ENCODE data around the gene SLAMF9. TPM values are rescaled to one million over a fixed set of nuclear protein-coding genes. Genes with fewer than 3 reads are reported as not detected.

Gene SLAMF9
- total and polyA plus RNA-seq, 2 of the 8 experiments (the other 6 are each of a cell fraction or from before 2014, with no cell fraction given), result not detected

- Histone ChIP-seq H3K23me2 (ENCODE audit: low read depth, low read length) (no peaks in the 10 kb centered on the region; the same call in 1 of the 2 replicates), H3K9ac (replicated peaks in 1 of 4; ENCODE audit: extremely low read depth in 1 of 4, low read depth in 3 of 4, low read length in 3 of 4) (no peak overlapping the region), H4K91ac (replicated peaks; ENCODE audit: insufficient read length, low read length) (no peak overlapping the region), H3K79me1 (ENCODE audit: low read depth, low read length) (no peaks in the 10 kb centered on the region), H3K56ac (replicated peaks; ENCODE audit: insufficient read length, low read depth, low read length) (no peak overlapping the region), H3K14ac (ENCODE audit: insufficient read length) (no peak overlapping the region), H2AK5ac (ENCODE audit: low read depth, low read length) (no peak overlapping the region), H3K27me3 (replicated peaks in 1 of 4; ENCODE audit: control insufficient read depth in 3 of 4, extremely low read depth in 1 of 4, insufficient read depth in 3 of 4, low read length in 3 of 4) (no peaks in the 10 kb centered on the region; a peak in 1 of 7 replicates), H2BK120ac (replicated peaks; ENCODE audit: low read depth, low read length) (no peak overlapping the region), H3K4ac (replicated peaks; ENCODE audit: insufficient read length, low read depth, low read length) (no peak overlapping the region), H3K36me3 (ENCODE audit: control insufficient read depth in 2 of 4, insufficient read depth in 4 of 4, low read length in 3 of 4) (no peaks in the 10 kb centered on the region), H2BK12ac (ENCODE audit: low read depth, low read length) (no peak overlapping the region), H3K27ac (ENCODE audit: low read depth, low read length) (no peak overlapping the region), H2AFZ (ENCODE audit: low read length) (no peak overlapping the region; the same call in 1 of the 2 replicates), H3K9me3 (ENCODE audit: insufficient read depth in 2 of 2, low read depth in 1 of 2, low read length in 1 of 2) (no peaks in the 10 kb centered on the region), H4K8ac (ENCODE audit: extremely low read depth, insufficient read depth, low read length) (no peak overlapping the region), H4K20me1 (replicated peaks in 1 of 2; ENCODE audit: control insufficient read depth in 1 of 2, insufficient read depth in 2 of 2, low read length in 2 of 2) (no peaks in the 10 kb centered on the region), H3K4me3 (ENCODE audit: extremely low read depth in 1 of 4, insufficient read depth in 2 of 4, low read depth in 3 of 4, low read length in 4 of 4) (no peak overlapping the region), H2BK20ac (ENCODE audit: low read length) (no peak overlapping the region), H3K4me2 (ENCODE audit: insufficient read depth in 1 of 2, low read depth in 2 of 2, low read length in 2 of 2) (no peak overlapping the region), H3K18ac (ENCODE audit: extremely low read depth, low read length) (no peak overlapping the region), H2BK15ac (ENCODE audit: low read length) (no peak overlapping the region), H4K5ac (ENCODE audit: insufficient read length, low read depth, low read length) (no peak overlapping the region), H3K4me1 (replicated peaks in 1 of 4; ENCODE audit: control insufficient read depth in 3 of 4, insufficient read depth in 4 of 4, low read length in 3 of 4) (no peaks in the 10 kb centered on the region), H3K23ac (ENCODE audit: insufficient read length) (no peak overlapping the region), H2BK5ac (ENCODE audit: low read depth, low read length) (no peak overlapping the region), H3K79me2 (ENCODE audit: control insufficient read depth in 1 of 2, insufficient read depth in 2 of 2, low read length in 2 of 2) (no peaks in the 10 kb centered on the region)
- DNase-seq (ENCODE audit: low read depth in 1 of 2, low spot score in 2 of 2), result no peak
- ChIA-PET POLR2A (ENCODE audit: partially characterized antibody) (interaction anchor here (1.1 kb wide), 1 partner anchor 55 kb away, joined by 3 read pairs; no protein-coding TSS in a partner anchor), CTCF (ENCODE audit: partially characterized antibody) (interaction anchor here (0.5 to 13.8 kb wide), 8 partner anchors 11 to 199 kb away, joined by 3 to 696 read pairs (median 10); partner anchors contain the start of genes FCRL6, IGSF9 and SLAMF9)
- no peak for TF ChIP-seq SIN3A (conservative IDR thresholded peaks at IDR 0.05 in 1 of 2, IDR thresholded peaks at IDR 0.05 in 1 of 2; ENCODE audit: low read depth in 1 of 2, low read length in 2 of 2)
- TF ChIP-seq MAFK (IDR thresholded peaks at IDR 0.05; ENCODE audit: low read depth, low read length), result 0 out of 2 replicates have a peak, but pooled peaks have one; percentile 30
- 87% methylated on average over 2 of the region's 2 CpGs; no CpG with 5 or more reads in 1 of the 2 experiments for WGBS, 2 experiments (ENCODE audit: extremely low coverage in 1 of 2, insufficient coverage in 1 of 2, insufficient read length in 1 of 2, insufficient replicate concordance in 2 of 2, low coverage in 1 of 2, low lambda C conversion rate in 2 of 2, missing lambda C conversion rate in 1 of 2)
- FAIRE-seq, result no peak
These were observed 47.4 kb upstream of the SLAMF9 start for GRCh38 chr1:160001440-160001839.

Data from H1 (cell line).